Thymus (tissue), 11 donors: ENCODE data around the gene LYPD6. TPM values are rescaled to one million over a fixed set of nuclear protein-coding genes. Genes with fewer than 3 reads are reported as not detected.

Source experiments
- DNase-seq, 9 donors: peaks; one replicate each; pipeline ENCODE4 v3.0.0-alpha.2; 2013; ENCODE audit warnings: low spot score in 9 of 9, low read depth in 6 of 9, missing footprints in 1 of 9
- H3K27ac ChIP-seq, 2 donors: one replicate each; pipeline ENCODE4 v1.5.1; 2013; ENCODE audit warnings: control low read depth in 1 of 2, low read depth in 1 of 2, low read length in 1 of 2, mild to moderate bottlenecking in 1 of 2, moderate library complexity in 1 of 2
- H3K27me3 ChIP-seq, 2 donors: one replicate each; pipeline ENCODE4 v1.5.1; 2013; ENCODE audit warnings: low read length in 1 of 2; ENCODE audit not compliant: control insufficient read depth in 2 of 2, insufficient read depth in 1 of 2
- H3K36me3 ChIP-seq, 2 donors: one replicate each; pipeline ENCODE4 v1.5.1; 2013; ENCODE audit warnings: low read length in 1 of 2, mild to moderate bottlenecking in 1 of 2, moderate library complexity in 1 of 2; ENCODE audit not compliant: control insufficient read depth in 2 of 2, insufficient read depth in 2 of 2
- H3K4me1 ChIP-seq, 2 donors: one replicate each; pipeline ENCODE4 v1.5.1; 2013; ENCODE audit warnings: low read length in 2 of 2; ENCODE audit not compliant: control insufficient read depth in 2 of 2, insufficient read depth in 2 of 2
- H3K4me3 ChIP-seq, 2 donors: one replicate each; pipeline ENCODE4 v1.5.1; 2013; ENCODE audit warnings: low read length in 2 of 2, control low read depth in 1 of 2, mild to moderate bottlenecking in 1 of 2
- H3K9me3 ChIP-seq, 2 donors: one replicate each; pipeline ENCODE4 v1.5.1; 2013; ENCODE audit warnings: low read length in 1 of 2, mild to moderate bottlenecking in 1 of 2; ENCODE audit not compliant: control insufficient read depth in 2 of 2, insufficient read depth in 1 of 2
- WGBS: extraction: QIAGEN DNeasy Blood & Tissue Kit; methylation state at CpG from one replicate; pipeline ENCODE4 v1.1.7; 2013; 5-methylcytosine and 5-hydroxymethylcytosine counted together
- polyA plus RNA-seq: library from polyadenylated mRNA; stranded (reverse); fragments of 200-250 nt; gene quantifications from one replicate; pipeline ENCODE4 v1.2.3, GENCODE V29; 2013
- total RNA-seq: library from RNA; stranded (reverse); fragments of 120-200 nt; gene quantifications from one replicate; pipeline ENCODE4 v1.2.4, GENCODE V29; 2013
- donor health status: healthy.

LYPD6 gene
- total and polyA plus RNA-seq, 2 donors = 0.23 to 0.38 TPM

DNA sequence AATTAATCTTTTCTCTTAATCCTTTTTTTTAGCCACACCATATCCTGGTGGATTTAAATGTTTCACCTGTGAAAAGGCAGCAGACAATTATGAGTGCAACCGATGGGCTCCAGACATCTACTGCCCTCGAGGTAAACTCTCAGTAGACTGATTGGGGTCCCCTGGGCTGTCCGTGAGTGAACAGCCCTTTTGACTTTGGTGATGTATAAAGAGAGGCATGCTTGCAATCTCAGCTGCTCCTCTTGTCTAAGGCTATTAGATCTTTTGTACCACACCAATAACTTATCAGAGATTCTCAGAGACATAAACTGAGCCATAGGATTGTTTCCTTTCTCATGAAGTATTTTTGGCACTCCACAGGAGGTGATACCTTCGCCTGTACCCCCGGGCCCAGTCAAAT is 118.6 kb downstream of the LYPD6 start:
- DNase-seq = no peak
- H3K4me3 ChIP-seq = no peak overlapping the region
- WGBS = 93% methylated on average over 5 of the region's 5 CpGs
- H3K27ac ChIP-seq = no peak overlapping the region
- H3K9me3 ChIP-seq = no peaks in the 10 kb centered on the region
- H3K27me3 ChIP-seq = no peaks in the 10 kb centered on the region
- H3K4me1 ChIP-seq = no peaks in the 10 kb centered on the region
- H3K36me3 ChIP-seq = no peaks in the 10 kb centered on the region

GRCh38 chr2:149451417-149452165 is 121.2 kb downstream of the LYPD6 start:
- Histone ChIP-seq H3K4me1 (no peaks in the 10 kb centered on the region), H3K4me3 (no peak overlapping the region), H3K9me3 (no peaks in the 10 kb centered on the region), H3K27me3 (no peaks in the 10 kb centered on the region), H3K36me3 (no peaks in the 10 kb centered on the region), H3K27ac (no peak overlapping the region)
- WGBS = 74% methylated on average over 3 of the region's 3 CpGs
- DNase-seq = no peak

DNA sequence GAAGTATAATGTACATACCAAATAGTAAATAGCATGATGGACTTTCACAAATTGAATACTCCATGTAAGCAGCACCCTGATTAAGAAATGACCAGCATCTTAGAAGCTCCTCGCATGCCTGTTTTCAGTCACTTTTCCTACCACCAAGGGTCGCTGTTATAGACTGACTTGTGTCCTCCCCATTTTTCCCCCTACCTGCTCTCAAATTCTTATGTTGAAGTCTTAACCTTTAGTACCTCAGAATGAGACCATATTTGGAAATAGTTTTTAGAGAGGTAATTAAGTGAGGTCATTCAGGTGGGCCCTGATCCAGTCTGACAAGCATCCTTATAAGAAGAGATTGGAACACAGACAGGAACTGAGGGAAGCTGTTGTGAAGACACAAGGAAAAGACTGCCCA is 125.9 kb downstream of the LYPD6 start:
- Histone ChIP-seq H3K27ac (no peak overlapping the region), H3K4me3 (no peak overlapping the region), H3K9me3 (no peaks in the 10 kb centered on the region), H3K27me3 (no peaks in the 10 kb centered on the region), H3K36me3 (no peaks in the 10 kb centered on the region), H3K4me1 (no peaks in the 10 kb centered on the region)
- WGBS = 93% methylated on average over 2 of the region's 2 CpGs
- DNase-seq = no peak

- no peak overlapping the region for H3K4me3 ChIP-seq
- no peaks in the 10 kb centered on the region for H3K36me3 ChIP-seq
- H3K9me3 ChIP-seq = no peaks in the 10 kb centered on the region
- H3K4me1 ChIP-seq = no peaks in the 10 kb centered on the region
- H3K27ac ChIP-seq = no peak overlapping the region
- no peaks in the 10 kb centered on the region for H3K27me3 ChIP-seq
- DNase-seq = no peak
Observed at GRCh38 chr2:149458502-149458901, 128.1 kb downstream of the LYPD6 start.

DNA sequence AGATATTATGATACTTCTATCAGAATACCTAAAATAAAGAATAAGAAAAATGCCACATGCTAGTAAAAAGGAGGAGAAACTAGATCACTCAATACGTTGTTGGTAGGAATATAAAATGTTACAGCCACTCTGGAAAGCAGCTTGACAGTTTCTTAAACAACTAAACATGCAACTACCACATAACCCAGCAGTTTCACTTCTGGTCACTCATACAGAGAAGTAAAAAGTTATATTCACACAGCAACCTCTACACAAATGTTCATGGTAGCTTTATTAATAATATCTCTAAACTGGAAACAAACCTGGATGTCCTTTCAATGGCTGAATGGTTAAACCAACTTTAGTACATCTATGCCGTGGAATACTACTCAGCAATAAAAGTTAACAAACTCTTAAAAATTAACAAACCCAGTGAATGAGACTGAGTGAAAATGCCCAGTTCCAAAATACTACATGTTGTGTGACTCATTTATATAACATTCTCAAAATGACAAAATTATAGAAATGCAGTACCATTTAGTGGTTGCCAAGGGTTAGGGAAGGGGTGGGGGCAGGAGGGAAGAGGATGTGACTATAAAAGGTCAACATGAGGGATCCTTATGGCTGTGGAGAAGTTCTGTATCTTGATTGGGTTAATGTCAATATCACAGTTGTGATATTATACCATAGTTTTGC is 133.1 kb downstream of the LYPD6 start:
- no peaks in the 10 kb centered on the region for H3K4me1 ChIP-seq
- H3K27ac ChIP-seq = no peak overlapping the region
- H3K4me3 ChIP-seq = no peak overlapping the region
- H3K9me3 ChIP-seq = no peaks in the 10 kb centered on the region
- no peaks in the 10 kb centered on the region for H3K27me3 ChIP-seq
- 43% methylated on average over 2 of the region's 2 CpGs for WGBS
- H3K36me3 ChIP-seq = no peaks in the 10 kb centered on the region
- no peak for DNase-seq

DNA sequence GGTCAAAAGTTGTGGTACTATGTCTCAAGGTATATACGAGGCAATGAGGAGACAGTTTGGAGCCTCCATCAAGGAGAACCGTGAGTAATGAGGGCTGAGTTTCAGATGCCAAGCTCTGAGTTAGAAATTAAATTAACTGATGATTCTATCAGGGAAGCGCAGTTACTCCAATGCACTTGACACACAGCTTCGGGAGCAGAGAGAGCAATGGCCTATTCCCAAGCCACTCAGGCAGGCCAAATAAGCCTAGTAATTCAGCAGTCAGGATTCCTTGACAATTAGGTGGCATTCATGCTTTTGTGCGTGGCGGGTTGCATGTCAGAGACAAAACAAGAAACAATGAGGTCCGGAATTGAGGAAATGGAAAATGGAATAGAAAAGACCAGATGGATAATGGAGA is 134.0 kb downstream of the LYPD6 start:
- Histone ChIP-seq H3K9me3 (no peaks in the 10 kb centered on the region), H3K27ac (no peak overlapping the region), H3K27me3 (no peaks in the 10 kb centered on the region), H3K4me1 (no peaks in the 10 kb centered on the region), H3K4me3 (no peak overlapping the region), H3K36me3 (no peaks in the 10 kb centered on the region)
- WGBS = 97% methylated on average over 7 of the region's 7 CpGs
- no peak for DNase-seq

DNA sequence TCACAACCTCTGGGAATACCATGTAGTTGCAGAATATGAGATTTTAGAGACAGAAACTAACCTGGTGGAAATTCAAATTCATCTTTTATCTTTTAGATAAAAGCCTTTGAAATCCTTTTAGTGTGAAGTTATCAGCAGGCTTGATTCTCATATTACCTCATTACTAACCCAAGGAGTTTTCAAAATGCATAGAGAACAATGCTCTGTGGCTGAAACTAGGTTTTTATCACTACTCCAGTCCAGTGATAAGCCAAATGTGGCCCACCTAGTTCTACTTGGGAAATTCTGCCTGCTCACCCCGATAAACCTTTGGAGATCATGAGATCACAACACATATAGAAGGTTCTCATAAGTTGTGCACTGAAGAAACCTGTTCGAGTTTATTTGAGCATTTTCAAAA is 135.5 kb downstream of the LYPD6 start:
- WGBS = 88% methylated on average over 2 of the region's 2 CpGs
- no peaks in the 10 kb centered on the region for H3K27me3 ChIP-seq
- no peak overlapping the region for H3K27ac ChIP-seq
- no peaks in the 10 kb centered on the region for H3K36me3 ChIP-seq
- no peak overlapping the region for H3K4me3 ChIP-seq
- H3K4me1 ChIP-seq = no peaks in the 10 kb centered on the region
- H3K9me3 ChIP-seq = no peaks in the 10 kb centered on the region
- DNase-seq = no peak

DNA sequence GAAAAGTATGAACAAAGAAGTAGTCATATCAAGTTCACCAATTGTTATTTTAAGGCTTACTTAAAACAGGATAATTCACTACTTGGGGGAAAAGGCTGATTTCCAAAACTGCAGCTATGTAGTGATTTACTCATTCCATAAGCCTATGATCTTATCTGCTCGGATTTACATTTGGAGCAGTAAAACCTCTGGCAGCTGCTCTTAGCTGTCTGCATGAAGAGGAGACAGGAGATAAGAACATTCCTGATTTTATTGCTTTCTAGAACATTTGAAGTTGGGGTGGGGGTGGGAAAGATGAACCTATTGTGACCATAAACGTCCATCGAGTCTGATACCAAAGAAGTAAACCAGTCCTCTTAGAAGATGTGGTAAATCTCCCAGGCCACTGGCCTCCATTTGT is 136.2 kb downstream of the LYPD6 start:
- Histone ChIP-seq H3K36me3 (no peaks in the 10 kb centered on the region), H3K27ac (no peak overlapping the region), H3K4me3 (no peak overlapping the region), H3K4me1 (no peaks in the 10 kb centered on the region), H3K27me3 (no peaks in the 10 kb centered on the region), H3K9me3 (no peaks in the 10 kb centered on the region)
- DNase-seq = no peak
- WGBS = 52% methylated on average over 3 of the region's 3 CpGs

GRCh38 chr2:149467436-149467835 is 137.0 kb downstream of the LYPD6 start:
- over 99% methylated on average over 2 of the region's 2 CpGs for WGBS
- no peak overlapping the region for H3K4me3 ChIP-seq
- no peak for DNase-seq

More at GRCh38 chr2:149467436-149467835, 137.0 kb downstream of the LYPD6 start:
- no peaks in the 10 kb centered on the region for H3K4me1 ChIP-seq
- no peak overlapping the region for H3K27ac ChIP-seq
- no peaks in the 10 kb centered on the region for H3K9me3 ChIP-seq
- H3K27me3 ChIP-seq = no peaks in the 10 kb centered on the region
- H3K36me3 ChIP-seq = no peaks in the 10 kb centered on the region
